HG03060 (cell line): ENCODE results near the gene PYCR2.
"Not testable (repeated sequence)": the region's sequence is repeated elsewhere in the genome, so short reads cannot be mapped to it uniquely, and the experiment has no call there.

Experiments
- ATAC-seq: cut with Tn5 transposase; IDR thresholded peaks from one replicate; pipeline ENCODE4 v1.9.1; 2021; ENCODE audit warnings: low read depth, moderate number of reproducible peaks; ENCODE audit not compliant: unreplicated experiment

Gene PYCR2

GRCh38 chr1:225943582-225943981 is 19.5 kb upstream of the PYCR2 start:
- ATAC-seq = no peak

GRCh38 chr1:225942574-225942973 is 18.5 kb upstream of the PYCR2 start:
- ATAC-seq = no peak

GRCh38 chr1:225941942-225942222 is 17.8 kb upstream of the PYCR2 start:
- no peak for ATAC-seq

DNA sequence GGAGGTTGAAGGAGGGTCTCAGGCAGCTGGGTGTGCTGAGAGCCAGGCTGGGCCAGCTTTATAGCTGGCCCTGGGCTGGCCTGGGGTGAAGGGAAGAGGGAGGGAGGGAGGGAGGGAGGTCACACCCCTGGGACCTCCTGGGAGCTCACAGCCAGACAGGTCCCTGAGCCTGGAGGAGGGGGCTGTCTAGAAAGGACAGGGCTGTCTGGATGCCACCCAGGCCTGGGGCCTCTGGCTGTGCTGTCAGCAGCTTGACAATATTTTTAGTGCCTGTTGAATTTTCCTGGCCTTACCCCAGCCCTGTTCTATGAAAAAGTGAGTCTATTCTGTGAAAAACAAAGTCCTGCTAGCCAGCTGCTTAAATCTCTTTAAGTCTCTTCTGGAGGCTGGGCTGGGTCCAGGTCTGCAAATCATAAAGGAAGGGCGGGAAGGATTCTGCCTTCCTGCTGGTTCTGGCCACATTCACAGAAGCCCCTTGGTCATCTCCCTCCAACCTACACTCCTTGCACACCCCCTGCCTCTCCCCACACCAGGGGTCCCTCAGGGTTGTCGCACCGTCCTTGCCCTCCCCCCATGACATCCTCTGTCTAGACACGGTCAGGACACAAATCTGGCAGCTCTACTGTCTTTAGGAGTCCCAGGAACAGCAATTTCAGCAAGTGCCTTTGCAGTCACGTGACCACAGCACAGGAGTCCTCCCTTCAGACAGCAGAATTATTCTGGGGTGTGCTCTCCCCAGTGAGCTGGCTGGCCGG is 17.3 kb upstream of the PYCR2 start, which contains the start of gene LEFTY2:
TSS of gene LEFTY2 (minus strand) at position 34 of the 755 bp plus-strand sequence. CDS start 80 bp downstream, outside the sequence.
- ATAC-seq = no peak

- no peak for ATAC-seq
Observed at GRCh38 chr1:225940385-225941151, 16.5 kb upstream of the PYCR2 start.

DNA sequence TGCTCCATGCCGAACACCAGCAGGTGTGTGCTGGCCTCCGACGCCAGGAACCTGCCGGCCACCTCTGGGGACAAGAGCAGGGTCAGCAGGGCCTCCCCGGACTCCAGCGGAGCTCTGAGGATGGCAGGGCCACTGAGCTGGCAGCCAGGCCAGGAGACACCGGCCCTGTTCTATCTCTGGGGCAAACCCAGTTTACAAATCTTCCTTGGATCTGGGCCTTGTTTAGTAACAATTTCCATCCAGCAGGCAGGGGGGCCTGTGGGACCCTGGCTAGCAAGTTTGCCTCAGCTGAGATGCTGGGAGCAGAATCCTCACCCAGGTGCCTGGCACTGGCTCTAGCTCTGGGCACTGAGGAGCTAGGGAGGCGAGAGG is 15.9 kb upstream of the PYCR2 start:
- not testable (repeated sequence) for ATAC-seq

GRCh38 chr1:225939097-225939938 is 15.3 kb upstream of the PYCR2 start:
- not testable (repeated sequence) for ATAC-seq

- no peak for ATAC-seq
Observed at GRCh38 chr1:225937048-225937968, 13.3 kb upstream of the PYCR2 start.

GRCh38 chr1:225936523-225936922 is 12.5 kb upstream of the PYCR2 start:
- ATAC-seq = no peak

DNA sequence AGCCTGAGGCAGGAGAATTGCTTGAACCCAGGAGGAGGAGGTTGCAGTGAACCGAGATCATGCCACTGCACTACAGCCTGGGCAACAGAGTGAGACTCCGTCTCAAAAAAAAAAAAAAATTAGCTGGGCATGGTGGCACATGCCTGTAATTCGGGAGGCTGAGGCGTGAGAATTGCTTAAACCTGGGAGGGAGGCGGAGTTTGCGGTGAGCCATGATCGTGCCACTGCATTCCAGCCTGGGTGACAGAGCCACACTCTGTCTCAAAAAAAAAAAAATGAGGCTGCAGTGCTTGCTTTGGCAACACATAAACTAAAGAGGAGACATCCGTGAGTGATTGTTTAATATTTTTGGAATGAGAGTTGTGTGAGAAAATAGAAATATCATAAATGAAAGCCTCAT is 12.0 kb upstream of the PYCR2 start:
- ATAC-seq = not testable (repeated sequence)

DNA sequence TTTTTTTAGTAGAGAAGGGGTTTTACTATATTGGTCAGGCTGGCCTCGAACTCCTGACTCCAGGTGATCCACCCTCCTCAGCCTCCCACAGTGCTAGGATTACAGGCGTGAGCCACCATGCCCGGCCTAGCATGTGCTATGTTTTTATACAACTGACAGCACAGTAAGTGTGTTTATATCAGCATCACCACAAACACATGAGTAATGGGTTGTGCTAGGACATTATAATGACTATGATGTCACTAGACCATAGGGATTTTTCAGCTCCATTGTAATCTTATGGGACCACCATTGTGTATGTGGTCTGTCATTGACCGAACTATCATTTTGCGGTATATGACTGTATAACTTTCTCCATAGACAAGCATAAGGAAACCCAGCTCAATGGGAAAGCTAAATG is 10.7 kb upstream of the PYCR2 start:
- no peak for ATAC-seq

GRCh38 chr1:225933072-225933471 is 9.0 kb upstream of the PYCR2 start:
- no peak for ATAC-seq

GRCh38 chr1:225931270-225932136 is 7.5 kb upstream of the PYCR2 start:
- ATAC-seq = no peak

DNA sequence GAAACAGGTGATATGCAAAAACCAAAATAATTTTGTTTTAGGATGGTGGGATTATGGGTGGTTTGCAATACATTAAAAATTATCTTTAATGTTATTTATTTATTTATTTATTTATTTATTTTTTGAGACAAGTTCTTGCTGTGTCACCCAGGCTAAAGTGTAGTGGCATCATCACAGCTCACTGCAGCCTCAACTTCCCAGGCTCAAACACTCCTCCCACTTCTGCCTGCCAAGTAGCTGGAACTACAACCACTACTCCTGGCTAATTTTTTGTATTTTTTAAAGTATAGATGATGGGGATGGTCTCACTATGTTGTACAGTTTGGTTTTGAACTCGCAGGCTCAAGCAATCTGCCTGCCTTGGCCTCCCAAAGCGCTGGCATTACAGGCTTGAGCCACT is 6.5 kb upstream of the PYCR2 start:
- ATAC-seq = no peak

DNA sequence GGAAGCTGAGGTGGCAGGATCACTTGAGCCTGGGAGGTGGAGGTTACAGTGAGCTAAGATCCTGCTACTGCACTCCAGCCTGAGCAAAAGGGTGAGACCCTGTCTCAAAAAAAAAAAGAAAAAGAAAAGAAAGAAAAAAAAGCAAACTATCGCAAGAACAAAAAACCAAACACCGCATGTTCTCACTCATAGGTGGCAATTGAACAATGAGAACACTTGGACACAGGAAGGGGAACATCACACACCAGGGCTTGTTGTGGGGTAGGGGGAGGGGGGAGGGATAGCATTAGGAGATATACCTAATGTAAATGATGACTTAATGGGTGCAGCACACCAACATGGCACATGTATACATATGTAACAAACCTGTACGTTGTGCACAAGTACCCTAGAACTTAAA is 5.4 kb upstream of the PYCR2 start:
- not testable (repeated sequence) for ATAC-seq

DNA sequence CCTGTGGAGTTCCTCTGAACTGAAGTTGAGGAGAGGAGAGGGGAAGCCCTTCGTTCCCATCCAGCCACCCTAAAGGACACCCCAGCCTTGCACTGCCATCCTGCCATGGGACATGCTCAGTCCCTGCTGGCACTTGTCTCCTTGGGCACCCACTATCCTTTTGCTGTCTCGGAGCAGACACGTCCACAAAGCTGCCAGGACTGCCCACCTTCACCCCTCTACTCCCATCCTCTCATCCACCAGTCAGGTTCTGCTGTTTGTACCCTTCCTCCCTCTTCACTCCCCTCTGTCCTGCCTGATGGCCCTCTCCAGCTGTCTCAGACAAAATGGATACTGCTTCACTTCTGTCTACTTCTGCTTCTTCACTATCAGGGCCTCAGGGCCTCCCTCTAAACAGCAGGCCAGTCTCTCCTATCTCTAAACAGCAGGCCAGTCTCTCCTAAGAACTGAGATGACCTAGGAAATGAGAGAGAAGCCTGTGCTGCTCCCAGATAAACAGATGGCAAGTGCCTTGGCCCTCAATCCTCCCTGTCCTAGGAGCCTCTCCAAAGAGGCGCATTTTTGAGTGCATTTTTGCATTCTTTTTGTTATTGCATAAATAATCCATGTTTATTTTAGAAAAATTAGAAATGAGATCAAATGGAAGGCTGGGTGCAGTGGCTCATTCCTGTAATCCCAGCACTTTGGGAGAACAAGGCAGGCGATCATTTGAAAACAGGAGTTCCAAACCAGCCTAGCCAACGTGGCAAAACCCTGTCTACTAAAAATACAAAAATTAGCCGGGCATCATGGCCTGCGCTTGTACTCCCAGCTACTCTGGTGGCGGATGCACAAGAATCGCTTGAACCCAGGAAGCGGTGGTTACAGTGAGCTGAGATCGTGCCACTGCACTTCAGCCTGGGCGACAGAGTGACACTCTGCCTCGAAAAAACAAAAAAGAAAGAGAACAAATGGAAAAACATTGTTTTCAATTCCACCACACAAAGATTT is 4.4 kb upstream of the PYCR2 start:
- ATAC-seq = no peak

- no peak for ATAC-seq
Observed at GRCh38 chr1:225926551-225927113, 2.6 kb upstream of the PYCR2 start.

- ATAC-seq = no peak
Observed at GRCh38 chr1:225923381-225923691, 714 bp downstream of the PYCR2 start.
